ENCODE results near the gene PTCHD4. TPM values are rescaled to one million over a fixed set of nuclear protein-coding genes. Genes with fewer than 3 reads are reported as not detected.
"Not testable (repeated sequence)": the region's sequence is repeated elsewhere in the genome, so short reads cannot be mapped to it uniquely, and the experiment has no call there.

PTCHD4 gene
- total RNA-seq, 1 donor from 2014 or later, result 3.0 TPM

DNA sequence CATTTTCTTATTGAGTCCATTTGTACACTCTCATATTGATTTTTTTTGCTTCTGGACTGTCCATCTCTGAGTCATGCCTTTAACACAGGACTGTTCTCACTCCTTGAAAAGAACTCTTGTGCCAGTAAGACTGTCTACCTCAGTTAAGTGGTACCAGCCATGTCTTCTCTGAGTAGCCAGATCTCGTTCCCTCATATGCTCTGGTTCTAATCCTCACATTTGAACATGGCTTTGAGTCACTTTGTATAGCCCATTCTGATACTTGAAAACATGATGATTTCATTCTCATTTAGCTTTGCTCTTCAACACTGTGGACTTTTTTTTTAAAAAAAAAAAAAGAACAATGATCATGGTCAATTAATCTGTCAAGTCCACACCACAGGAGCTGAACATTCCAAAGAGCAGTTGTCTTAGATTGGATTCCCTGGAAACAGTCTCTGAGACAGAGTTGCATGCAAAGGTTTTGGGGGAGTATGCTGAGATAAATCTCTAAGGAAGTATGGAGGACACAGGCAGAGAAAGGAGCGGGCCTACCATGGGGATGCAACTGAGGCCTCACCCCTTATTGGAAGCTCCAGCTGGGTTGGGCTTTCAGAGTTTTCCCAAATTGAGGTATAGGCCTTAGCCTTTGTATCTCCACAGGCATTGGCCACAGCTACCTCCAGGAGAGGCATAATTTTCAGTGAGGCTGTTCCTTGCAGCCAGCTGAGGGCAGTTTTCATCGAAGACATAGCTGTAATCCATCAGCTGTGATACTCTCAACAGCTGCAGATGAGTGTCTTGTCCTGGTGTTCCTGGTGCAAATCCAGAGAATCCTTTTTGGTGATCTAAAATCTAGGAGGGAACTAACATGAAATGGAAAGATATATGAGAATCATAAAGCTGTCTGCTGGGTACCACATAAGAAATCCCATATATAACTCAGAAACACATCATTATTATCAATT lies 6.0 kb upstream of the PTCHD4 start:
- H3K36me3 ChIP-seq (ENCODE audit: control insufficient read depth, insufficient read depth, low read length), result no peaks in the 10 kb centered on the region
- no peak for DNase-seq (ENCODE audit: low read depth)
- TF ChIP-seq, protein P1, sequence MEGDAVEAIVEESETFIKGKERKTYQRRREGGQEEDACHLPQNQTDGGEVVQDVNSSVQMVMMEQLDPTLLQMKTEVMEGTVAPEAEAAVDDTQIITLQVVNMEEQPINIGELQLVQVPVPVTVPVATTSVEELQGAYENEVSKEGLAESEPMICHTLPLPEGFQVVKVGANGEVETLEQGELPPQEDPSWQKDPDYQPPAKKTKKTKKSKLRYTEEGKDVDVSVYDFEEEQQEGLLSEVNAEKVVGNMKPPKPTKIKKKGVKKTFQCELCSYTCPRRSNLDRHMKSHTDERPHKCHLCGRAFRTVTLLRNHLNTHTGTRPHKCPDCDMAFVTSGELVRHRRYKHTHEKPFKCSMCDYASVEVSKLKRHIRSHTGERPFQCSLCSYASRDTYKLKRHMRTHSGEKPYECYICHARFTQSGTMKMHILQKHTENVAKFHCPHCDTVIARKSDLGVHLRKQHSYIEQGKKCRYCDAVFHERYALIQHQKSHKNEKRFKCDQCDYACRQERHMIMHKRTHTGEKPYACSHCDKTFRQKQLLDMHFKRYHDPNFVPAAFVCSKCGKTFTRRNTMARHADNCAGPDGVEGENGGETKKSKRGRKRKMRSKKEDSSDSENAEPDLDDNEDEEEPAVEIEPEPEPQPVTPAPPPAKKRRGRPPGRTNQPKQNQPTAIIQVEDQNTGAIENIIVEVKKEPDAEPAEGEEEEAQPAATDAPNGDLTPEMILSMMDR (IDR thresholded peaks at IDR 0.05; ENCODE audit: insufficient read depth, low read length, poor library complexity, severe bottlenecking), result no peak

DNA sequence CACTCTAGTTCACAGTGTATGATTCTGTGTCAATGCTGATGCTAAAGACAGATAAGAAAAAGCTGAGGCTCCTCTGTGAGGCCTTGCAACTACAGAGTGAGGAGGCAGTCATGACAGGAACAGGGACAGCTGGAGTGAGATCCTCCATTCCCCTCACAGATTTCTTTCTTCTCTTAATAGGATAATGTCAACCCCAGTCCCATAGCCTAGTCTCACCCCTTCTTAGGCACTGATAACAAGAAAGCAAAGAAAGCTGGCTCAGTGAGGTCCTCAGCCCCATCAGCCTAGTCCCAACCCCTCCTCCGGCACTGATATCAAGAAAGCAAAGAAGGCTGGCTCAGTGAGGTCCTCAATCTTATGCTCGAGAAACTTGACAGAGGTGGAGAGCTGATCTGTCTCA lies 2.1 kb upstream of the PTCHD4 start:
- H3K36me3 ChIP-seq (ENCODE audit: control insufficient read depth, insufficient read depth, low read length), result no peaks in the 10 kb centered on the region
- TF ChIP-seq, protein P1 (IDR thresholded peaks at IDR 0.05; ENCODE audit: insufficient read depth, low read length, poor library complexity, severe bottlenecking), result no peak
- H3K4me3 ChIP-seq (ENCODE audit: low read depth, low read length), result no peak overlapping the region
- no peaks in the 10 kb centered on the region for H3K27me3 ChIP-seq (ENCODE audit: control insufficient read depth, insufficient read depth, low read length)
- DNase-seq (ENCODE audit: low read depth), result no peak

More for the DNA sequence above, 6.0 kb upstream of the PTCHD4 start:
- H3K4me3 ChIP-seq (ENCODE audit: low read depth, low read length), result no peak overlapping the region
- H3K27me3 ChIP-seq (ENCODE audit: control insufficient read depth, insufficient read depth, low read length), result no peaks in the 10 kb centered on the region

DNA sequence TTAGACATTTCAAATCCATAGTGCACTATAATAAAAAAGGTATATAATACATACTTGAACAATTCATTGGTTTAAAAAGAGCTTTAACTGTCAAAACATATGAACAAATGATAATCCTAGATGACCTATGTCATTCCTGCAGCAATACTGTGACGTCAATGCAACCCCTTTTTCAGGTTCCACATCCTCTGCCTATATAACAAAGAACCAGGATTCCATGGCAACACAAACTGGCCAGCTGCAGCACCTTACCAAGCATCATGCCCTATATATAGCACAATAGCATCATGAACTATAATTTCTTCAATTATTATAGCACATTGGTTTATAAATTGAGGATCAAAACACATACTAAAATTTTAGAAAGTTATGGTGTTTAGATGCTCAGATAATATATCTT lies 578 bp upstream of the PTCHD4 start:
- DNase-seq (ENCODE audit: low read depth), result no peak
- TF ChIP-seq, protein P1 (IDR thresholded peaks at IDR 0.05; ENCODE audit: insufficient read depth, low read length, poor library complexity, severe bottlenecking), result no peak
- Histone ChIP-seq H3K27me3 (ENCODE audit: control insufficient read depth, insufficient read depth, low read length) (no peaks in the 10 kb centered on the region), H3K36me3 (ENCODE audit: control insufficient read depth, insufficient read depth, low read length) (no peaks in the 10 kb centered on the region), H3K4me3 (ENCODE audit: low read depth, low read length) (no peak overlapping the region)

DNA sequence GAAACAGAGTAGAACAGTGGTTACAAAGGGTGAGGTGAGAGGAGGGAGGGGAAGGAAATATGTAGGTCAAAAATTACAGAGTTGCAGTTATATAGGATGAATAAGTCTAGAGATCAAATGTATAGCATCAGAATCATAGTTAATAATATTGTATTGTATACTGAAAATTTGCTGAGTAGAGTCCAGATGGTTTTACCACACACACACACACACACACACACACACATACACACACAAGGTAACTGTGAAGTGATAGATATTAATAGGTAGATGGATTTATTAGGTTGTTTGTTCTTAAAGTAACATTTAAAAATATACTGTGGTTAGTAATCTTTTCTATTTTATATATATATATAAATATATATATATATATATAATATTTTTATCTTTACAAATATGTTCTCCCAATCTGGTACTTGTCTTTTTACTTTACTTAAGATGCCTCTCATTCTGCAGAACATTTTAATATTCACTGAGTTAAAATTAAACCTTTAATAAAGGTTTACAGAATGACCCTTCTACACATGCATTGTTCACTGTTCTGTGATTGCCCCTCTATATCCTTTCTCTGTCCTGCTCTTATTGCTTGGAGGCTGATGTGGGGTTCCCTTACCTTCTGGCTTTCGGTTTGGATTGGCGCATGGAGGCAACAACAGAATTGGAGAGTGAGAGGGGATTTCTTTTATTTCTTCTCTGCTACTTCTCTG lies 408 bp downstream of the PTCHD4 start:
- no peak for DNase-seq (ENCODE audit: low read depth)
- TF ChIP-seq, protein P1 (IDR thresholded peaks at IDR 0.05; ENCODE audit: insufficient read depth, low read length, poor library complexity, severe bottlenecking), result no peak
- Histone ChIP-seq H3K36me3 (ENCODE audit: control insufficient read depth, insufficient read depth, low read length) (no peaks in the 10 kb centered on the region), H3K27me3 (ENCODE audit: control insufficient read depth, insufficient read depth, low read length) (no peaks in the 10 kb centered on the region), H3K4me3 (ENCODE audit: low read depth, low read length) (peak overlapping the region; percentile 35)

DNA sequence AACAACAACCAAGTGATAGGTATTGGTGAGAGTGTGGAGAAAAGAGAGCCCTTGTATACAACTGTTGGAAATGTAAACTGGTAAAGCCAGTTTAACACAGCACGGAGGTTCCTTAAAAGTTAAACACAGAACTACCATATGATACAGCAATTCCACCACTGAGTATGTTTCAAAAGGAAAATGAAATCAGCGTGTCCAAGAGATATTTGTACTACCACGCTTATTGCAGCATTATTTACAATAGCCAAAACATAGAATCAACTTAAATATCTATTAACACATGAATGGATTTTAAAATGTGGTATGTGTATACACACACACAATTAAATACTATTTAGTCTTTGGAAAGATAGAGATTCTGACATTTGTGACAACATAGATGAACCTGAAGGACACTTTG lies 1.1 kb downstream of the PTCHD4 start:
- Histone ChIP-seq H3K27me3 (ENCODE audit: control insufficient read depth, insufficient read depth, low read length) (no peaks in the 10 kb centered on the region), H3K4me3 (ENCODE audit: low read depth, low read length) (peak overlapping the region; percentile 35), H3K36me3 (ENCODE audit: control insufficient read depth, insufficient read depth, low read length) (no peaks in the 10 kb centered on the region)
- no peak for DNase-seq (ENCODE audit: low read depth)
- TF ChIP-seq, protein P1 (IDR thresholded peaks at IDR 0.05; ENCODE audit: insufficient read depth, low read length, poor library complexity, severe bottlenecking), result no peak

DNA sequence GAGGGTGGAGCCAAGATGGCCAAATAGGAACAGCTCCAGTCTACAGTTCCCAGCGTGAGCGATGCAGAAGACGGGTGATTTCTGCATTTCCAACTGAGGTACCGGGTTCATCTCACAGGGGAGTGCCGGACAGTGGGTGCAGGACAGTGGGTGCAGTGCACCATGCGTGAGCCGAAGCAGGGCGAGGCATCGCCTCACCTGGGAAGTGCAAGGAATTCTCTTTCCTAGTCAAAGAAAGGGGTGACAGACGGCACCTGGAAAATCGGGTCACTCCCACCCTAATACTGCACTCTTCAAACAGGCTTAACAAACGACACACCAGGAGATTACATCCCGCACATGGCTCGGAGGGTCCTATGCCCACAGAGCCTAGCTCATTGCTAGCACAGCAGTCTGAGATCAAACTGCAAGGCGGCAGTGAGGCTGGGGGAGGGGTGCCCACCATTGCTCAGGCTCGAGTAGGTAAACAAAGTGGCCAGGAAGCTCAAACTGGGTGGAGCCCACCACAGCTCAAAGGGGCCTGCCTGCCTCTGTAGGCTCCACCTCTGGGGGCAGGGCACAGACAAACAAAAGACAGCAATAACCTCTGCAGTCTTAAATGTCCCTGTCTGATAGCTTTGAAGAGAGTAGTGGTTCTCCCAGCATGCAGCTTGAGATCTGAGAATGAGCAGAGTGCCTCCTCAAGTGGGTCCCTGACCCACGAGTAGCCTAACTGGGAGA lies 8.4 kb downstream of the PTCHD4 start:
- DNase-seq (ENCODE audit: low read depth); H3K36me3 ChIP-seq (ENCODE audit: control insufficient read depth, insufficient read depth, low read length); H3K27me3 ChIP-seq (ENCODE audit: control insufficient read depth, insufficient read depth, low read length); H3K4me3 ChIP-seq (ENCODE audit: low read depth, low read length): not testable (repeated sequence)
